HepG2 (cell line): Measurements from ENCODE around the gene CDC37. TPM values are rescaled to one million over a fixed set of nuclear protein-coding genes. Genes with fewer than 3 reads are reported as not detected.

Experiments used
- ATF1 ChIP-seq: IDR thresholded peaks from 2 replicates; pipeline ENCODE4 v1.6.1; 2016; ENCODE audit warnings: mild to moderate bottlenecking, control low read depth
- CHD2 ChIP-seq: IDR thresholded peaks from 2 replicates; pipeline ENCODE4 v1.6.1; 2011; ENCODE audit warnings: low read depth, low read length, improper control_type of control experiment
- EHMT2 ChIP-seq: fragments of 200-600 bp; sonication (generic); IDR thresholded peaks from 2 replicates; pipeline ENCODE4 v1.7.0; 2017; ENCODE audit warnings: antibody characterized with exemption, low read depth, low read length, borderline replicate concordance
- NFRKB ChIP-seq: fragments of 450-650 bp; IDR thresholded peaks from 2 replicates; pipeline ENCODE4 v1.6.1; 2017
- ZNF709 ChIP-seq: sonication (generic); formaldehyde crosslinking; IDR thresholded peaks from 2 replicates; pipeline ENCODE4 v1.5.0; 2020; ENCODE audit warnings: mild to moderate bottlenecking, missing genetic modification reagents
- ZNF747 ChIP-seq: sonication (generic); formaldehyde crosslinking; IDR thresholded peaks from 2 replicates; pipeline ENCODE4 v1.8.1; 2023; ENCODE audit warnings: missing genetic modification reagents, mild to moderate bottlenecking, borderline replicate concordance
- polyA plus RNA-seq, 8 experiments: library from polyadenylated mRNA; depleted of rRNA in 3 of 8; stranded (reverse) in 7 of 8; unstranded in 1 of 8; fragments of >200 nt; fragmentation: Illumina TruSeq in 4 of 8; extraction: Trizol in 4 of 8; gene quantifications; 2 replicates each; pipeline versions ENCODE4 v1.2.1 to v1.2.3, GENCODE V29; 2011 to 2016; ENCODE audit warnings: low read depth in 4 of 8, missing spikeins in 1 of 8, mixed read lengths in 1 of 8; ENCODE audit not compliant: insufficient read depth in 1 of 8
- total RNA-seq, 5 experiments: library from RNA; depleted of rRNA; stranded (reverse); fragments of >200 nt; fragmentation: Illumina TruSeq; extraction: Trizol; gene quantifications; 2 replicates each; pipeline ENCODE4 v1.2.3, GENCODE V29; 2016; ENCODE audit warnings: low read depth in 1 of 5
- TF ChIP-seq, protein P1 (sequence below): sonication (generic); formaldehyde crosslinking; IDR thresholded peaks from 2 replicates; pipeline ENCODE4 v1.4.0; 2020; ENCODE audit warnings: mild to moderate bottlenecking, missing genetic modification reagents
- TF ChIP-seq, protein P2 (sequence below): IDR thresholded peaks from 2 replicates; pipeline ENCODE4 v1.6.1; 2016; ENCODE audit warnings: low read depth, missing genetic modification reagents, missing compliant biosample characterization
- TF ChIP-seq, protein P3 (sequence below): sonication (generic); formaldehyde crosslinking; IDR thresholded peaks from 2 replicates; pipeline ENCODE4 v1.8.1; 2023; ENCODE audit warnings: mild to moderate bottlenecking, missing genetic modification reagents, borderline replicate concordance
- TF ChIP-seq, protein P4 (sequence below): sonication (generic); formaldehyde crosslinking; IDR thresholded peaks from 2 replicates; pipeline ENCODE4 v1.4.0; 2020; ENCODE audit warnings: missing genetic modification reagents
- TF ChIP-seq, protein P5 (sequence below): sonication (generic); formaldehyde crosslinking; conservative IDR thresholded peaks from 2 replicates; pipeline ENCODE4 v1.8.0; 2022; ENCODE audit warnings: missing genetic modification reagents

CDC37 gene
- total and polyA plus RNA-seq, 2 of the 13 experiments (the other 11 are each of a cell fraction or from before 2014, with no cell fraction given): 158 to 177 TPM

GRCh38 chr19:10402441-10403038, 802 bp downstream of the CDC37 start (continued):
- TF ChIP-seq, protein P1, sequence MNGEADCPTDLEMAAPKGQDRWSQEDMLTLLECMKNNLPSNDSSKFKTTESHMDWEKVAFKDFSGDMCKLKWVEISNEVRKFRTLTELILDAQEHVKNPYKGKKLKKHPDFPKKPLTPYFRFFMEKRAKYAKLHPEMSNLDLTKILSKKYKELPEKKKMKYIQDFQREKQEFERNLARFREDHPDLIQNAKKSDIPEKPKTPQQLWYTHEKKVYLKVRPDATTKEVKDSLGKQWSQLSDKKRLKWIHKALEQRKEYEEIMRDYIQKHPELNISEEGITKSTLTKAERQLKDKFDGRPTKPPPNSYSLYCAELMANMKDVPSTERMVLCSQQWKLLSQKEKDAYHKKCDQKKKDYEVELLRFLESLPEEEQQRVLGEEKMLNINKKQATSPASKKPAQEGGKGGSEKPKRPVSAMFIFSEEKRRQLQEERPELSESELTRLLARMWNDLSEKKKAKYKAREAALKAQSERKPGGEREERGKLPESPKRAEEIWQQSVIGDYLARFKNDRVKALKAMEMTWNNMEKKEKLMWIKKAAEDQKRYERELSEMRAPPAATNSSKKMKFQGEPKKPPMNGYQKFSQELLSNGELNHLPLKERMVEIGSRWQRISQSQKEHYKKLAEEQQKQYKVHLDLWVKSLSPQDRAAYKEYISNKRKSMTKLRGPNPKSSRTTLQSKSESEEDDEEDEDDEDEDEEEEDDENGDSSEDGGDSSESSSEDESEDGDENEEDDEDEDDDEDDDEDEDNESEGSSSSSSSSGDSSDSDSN (CRISPR knock-in tag): no peak
- no peak for TF ChIP-seq CHD2
- TF ChIP-seq ZNF709 (CRISPR knock-in tag): no peak
- TF ChIP-seq, protein P2, sequence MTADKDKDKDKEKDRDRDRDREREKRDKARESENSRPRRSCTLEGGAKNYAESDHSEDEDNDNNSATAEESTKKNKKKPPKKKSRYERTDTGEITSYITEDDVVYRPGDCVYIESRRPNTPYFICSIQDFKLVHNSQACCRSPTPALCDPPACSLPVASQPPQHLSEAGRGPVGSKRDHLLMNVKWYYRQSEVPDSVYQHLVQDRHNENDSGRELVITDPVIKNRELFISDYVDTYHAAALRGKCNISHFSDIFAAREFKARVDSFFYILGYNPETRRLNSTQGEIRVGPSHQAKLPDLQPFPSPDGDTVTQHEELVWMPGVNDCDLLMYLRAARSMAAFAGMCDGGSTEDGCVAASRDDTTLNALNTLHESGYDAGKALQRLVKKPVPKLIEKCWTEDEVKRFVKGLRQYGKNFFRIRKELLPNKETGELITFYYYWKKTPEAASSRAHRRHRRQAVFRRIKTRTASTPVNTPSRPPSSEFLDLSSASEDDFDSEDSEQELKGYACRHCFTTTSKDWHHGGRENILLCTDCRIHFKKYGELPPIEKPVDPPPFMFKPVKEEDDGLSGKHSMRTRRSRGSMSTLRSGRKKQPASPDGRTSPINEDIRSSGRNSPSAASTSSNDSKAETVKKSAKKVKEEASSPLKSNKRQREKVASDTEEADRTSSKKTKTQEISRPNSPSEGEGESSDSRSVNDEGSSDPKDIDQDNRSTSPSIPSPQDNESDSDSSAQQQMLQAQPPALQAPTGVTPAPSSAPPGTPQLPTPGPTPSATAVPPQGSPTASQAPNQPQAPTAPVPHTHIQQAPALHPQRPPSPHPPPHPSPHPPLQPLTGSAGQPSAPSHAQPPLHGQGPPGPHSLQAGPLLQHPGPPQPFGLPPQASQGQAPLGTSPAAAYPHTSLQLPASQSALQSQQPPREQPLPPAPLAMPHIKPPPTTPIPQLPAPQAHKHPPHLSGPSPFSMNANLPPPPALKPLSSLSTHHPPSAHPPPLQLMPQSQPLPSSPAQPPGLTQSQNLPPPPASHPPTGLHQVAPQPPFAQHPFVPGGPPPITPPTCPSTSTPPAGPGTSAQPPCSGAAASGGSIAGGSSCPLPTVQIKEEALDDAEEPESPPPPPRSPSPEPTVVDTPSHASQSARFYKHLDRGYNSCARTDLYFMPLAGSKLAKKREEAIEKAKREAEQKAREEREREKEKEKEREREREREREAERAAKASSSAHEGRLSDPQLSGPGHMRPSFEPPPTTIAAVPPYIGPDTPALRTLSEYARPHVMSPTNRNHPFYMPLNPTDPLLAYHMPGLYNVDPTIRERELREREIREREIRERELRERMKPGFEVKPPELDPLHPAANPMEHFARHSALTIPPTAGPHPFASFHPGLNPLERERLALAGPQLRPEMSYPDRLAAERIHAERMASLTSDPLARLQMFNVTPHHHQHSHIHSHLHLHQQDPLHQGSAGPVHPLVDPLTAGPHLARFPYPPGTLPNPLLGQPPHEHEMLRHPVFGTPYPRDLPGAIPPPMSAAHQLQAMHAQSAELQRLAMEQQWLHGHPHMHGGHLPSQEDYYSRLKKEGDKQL (CRISPR knock-in tag): no peak
- TF ChIP-seq ZNF747: no peak
- TF ChIP-seq, protein P3, sequence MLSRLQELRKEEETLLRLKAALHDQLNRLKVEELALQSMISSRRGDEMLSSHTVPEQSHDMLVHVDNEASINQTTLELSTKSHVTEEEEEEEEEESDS (CRISPR knock-in tag): no peak
- TF ChIP-seq NFRKB: no peak
- TF ChIP-seq, protein P4, sequence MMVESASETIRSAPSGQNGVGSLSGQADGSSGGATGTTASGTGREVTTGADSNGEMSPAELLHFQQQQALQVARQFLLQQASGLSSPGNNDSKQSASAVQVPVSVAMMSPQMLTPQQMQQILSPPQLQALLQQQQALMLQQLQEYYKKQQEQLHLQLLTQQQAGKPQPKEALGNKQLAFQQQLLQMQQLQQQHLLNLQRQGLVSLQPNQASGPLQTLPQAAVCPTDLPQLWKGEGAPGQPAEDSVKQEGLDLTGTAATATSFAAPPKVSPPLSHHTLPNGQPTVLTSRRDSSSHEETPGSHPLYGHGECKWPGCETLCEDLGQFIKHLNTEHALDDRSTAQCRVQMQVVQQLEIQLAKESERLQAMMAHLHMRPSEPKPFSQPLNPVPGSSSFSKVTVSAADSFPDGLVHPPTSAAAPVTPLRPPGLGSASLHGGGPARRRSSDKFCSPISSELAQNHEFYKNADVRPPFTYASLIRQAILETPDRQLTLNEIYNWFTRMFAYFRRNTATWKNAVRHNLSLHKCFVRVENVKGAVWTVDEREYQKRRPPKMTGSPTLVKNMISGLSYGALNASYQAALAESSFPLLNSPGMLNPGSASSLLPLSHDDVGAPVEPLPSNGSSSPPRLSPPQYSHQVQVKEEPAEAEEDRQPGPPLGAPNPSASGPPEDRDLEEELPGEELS (CRISPR knock-in tag): no peak
- TF ChIP-seq ATF1: no peak
- no peak for TF ChIP-seq EHMT2
- TF ChIP-seq, protein P5, sequence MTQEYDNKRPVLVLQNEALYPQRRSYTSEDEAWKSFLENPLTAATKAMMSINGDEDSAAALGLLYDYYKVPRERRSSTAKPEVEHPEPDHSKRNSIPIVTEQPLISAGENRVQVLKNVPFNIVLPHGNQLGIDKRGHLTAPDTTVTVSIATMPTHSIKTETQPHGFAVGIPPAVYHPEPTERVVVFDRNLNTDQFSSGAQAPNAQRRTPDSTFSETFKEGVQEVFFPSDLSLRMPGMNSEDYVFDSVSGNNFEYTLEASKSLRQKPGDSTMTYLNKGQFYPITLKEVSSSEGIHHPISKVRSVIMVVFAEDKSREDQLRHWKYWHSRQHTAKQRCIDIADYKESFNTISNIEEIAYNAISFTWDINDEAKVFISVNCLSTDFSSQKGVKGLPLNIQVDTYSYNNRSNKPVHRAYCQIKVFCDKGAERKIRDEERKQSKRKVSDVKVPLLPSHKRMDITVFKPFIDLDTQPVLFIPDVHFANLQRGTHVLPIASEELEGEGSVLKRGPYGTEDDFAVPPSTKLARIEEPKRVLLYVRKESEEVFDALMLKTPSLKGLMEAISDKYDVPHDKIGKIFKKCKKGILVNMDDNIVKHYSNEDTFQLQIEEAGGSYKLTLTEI (CRISPR knock-in tag): no peak
